Neural cell (in vitro differentiated cells): ENCODE results near the gene C21orf58. TPM values are rescaled to one million over a fixed set of nuclear protein-coding genes. Genes with fewer than 3 reads are reported as not detected.

ENCODE experiments used
- H2AFZ ChIP-seq: fragments of 200-600, 300-800 bp; sonication (generic), shearing (Covaris generic); 2 replicates; pipeline ENCODE4 v1.6.0; 2014; ENCODE audit warnings: low read depth, mild to moderate bottlenecking, antibody characterized with exemption, low read length, moderate library complexity
- H3F3A ChIP-seq: fragments of 200-600 bp; shearing (Covaris generic); 2 replicates; pipeline ENCODE4 v1.6.1; 2016; ENCODE audit warnings: mild to moderate bottlenecking, moderate library complexity, mixed read lengths, antibody characterized with exemption, low read length; ENCODE audit not compliant: insufficient read depth, poor library complexity, severe bottlenecking
- H3K27ac ChIP-seq: fragments of 200-600, 300-800 bp; sonication (generic), shearing (Covaris generic); 2 replicates; pipeline ENCODE4 v1.5.1; 2014; ENCODE audit warnings: mild to moderate bottlenecking, low read length, moderate library complexity
- H3K27me3 ChIP-seq: fragments of 300-800, 200-600 bp; sonication (generic), shearing (Covaris generic); 2 replicates; pipeline ENCODE4 v1.6.0; 2014; ENCODE audit warnings: mild to moderate bottlenecking, low read depth, low read length, moderate library complexity; ENCODE audit not compliant: insufficient read depth
- H3K36me3 ChIP-seq: fragments of 300-800, 200-600 bp; sonication (generic), shearing (Covaris generic); 2 replicates; pipeline ENCODE4 v1.5.1; 2014; ENCODE audit warnings: mild to moderate bottlenecking, antibody characterized with exemption, low read length, moderate library complexity; ENCODE audit not compliant: insufficient read depth
- H3K4me2 ChIP-seq: fragments of 300-800, 200-600 bp; sonication (generic), shearing (Covaris generic); 2 replicates; pipeline ENCODE4 v1.6.0; 2014; ENCODE audit warnings: mild to moderate bottlenecking, low read length
- H3K4me3 ChIP-seq: fragments of 300-800, 200-600 bp; sonication (generic), shearing (Covaris generic); 2 replicates; pipeline ENCODE4 v1.5.1; 2014; ENCODE audit warnings: mild to moderate bottlenecking, low read length, moderate library complexity
- H3K79me2 ChIP-seq: fragments of 200-600 bp; shearing (Covaris generic); replicated peaks from 2 replicates; pipeline ENCODE4 v1.6.0; 2014; ENCODE audit warnings: mild to moderate bottlenecking, low read length, moderate library complexity; ENCODE audit not compliant: insufficient read depth
- H3K9ac ChIP-seq: fragments of 300-800, 200-600 bp; sonication (generic), shearing (Covaris generic); 2 replicates; pipeline ENCODE4 v1.6.1; 2016; ENCODE audit warnings: mild to moderate bottlenecking, low read length, mixed read lengths
- H3K9me2 ChIP-seq: fragments of 200-600 bp; shearing (Covaris generic); 2 replicates; pipeline ENCODE4 v1.6.1; 2016; ENCODE audit warnings: mild to moderate bottlenecking, low read length, mixed read lengths; ENCODE audit not compliant: insufficient read depth
- H3K9me3 ChIP-seq: fragments of 200-600, 300-800 bp; sonication (generic), shearing (Covaris generic); 2 replicates; pipeline ENCODE4 v1.6.1; 2016; ENCODE audit warnings: mild to moderate bottlenecking, mixed run types, low read length, moderate library complexity, mixed read lengths
- H4K20me1 ChIP-seq: fragments of 200-600 bp; shearing (Covaris generic); 2 replicates; pipeline ENCODE4 v1.6.1; 2016; ENCODE audit warnings: mild to moderate bottlenecking, mixed run types; ENCODE audit not compliant: insufficient read depth
- EP300 ChIP-seq: fragments of 450-650 bp; conservative IDR thresholded peaks from 2 replicates; pipeline ENCODE4 v1.6.1; 2014; ENCODE audit warnings: antibody characterized with exemption, mild to moderate bottlenecking, moderate library complexity; ENCODE audit not compliant: poor library complexity, severe bottlenecking
- EZH2 ChIP-seq: fragments of 200-600, 300-800 bp; shearing (Covaris generic), sonication (generic); IDR thresholded peaks from 2 replicates; pipeline ENCODE4 v1.6.1; 2014; ENCODE audit warnings: antibody characterized with exemption, low read length, borderline replicate concordance, mild to moderate bottlenecking; ENCODE audit not compliant: insufficient read depth, poor library complexity, severe bottlenecking
- MXI1 ChIP-seq: fragments of 450-650 bp; conservative IDR thresholded peaks from 2 replicates; pipeline ENCODE4 v1.6.1; 2014; ENCODE audit warnings: antibody characterized with exemption, mild to moderate bottlenecking; ENCODE audit not compliant: poor library complexity, severe bottlenecking
- POLR2AphosphoS5 ChIP-seq: IDR thresholded peaks from 2 replicates; pipeline ENCODE4 v1.6.1; 2012
- RAD21 ChIP-seq: fragments of 450-650 bp; conservative IDR thresholded peaks from 2 replicates; pipeline ENCODE4 v1.6.1; 2014; ENCODE audit warnings: antibody characterized with exemption, mild to moderate bottlenecking, moderate library complexity
- SMC3 ChIP-seq: fragments of 450-650 bp; conservative IDR thresholded peaks from 2 replicates; pipeline ENCODE4 v1.6.1; 2014; ENCODE audit warnings: antibody characterized with exemption, mild to moderate bottlenecking, moderate library complexity; ENCODE audit not compliant: poor library complexity
- TAF1 ChIP-seq: IDR thresholded peaks from 2 replicates; pipeline ENCODE4 v1.6.1; 2012; ENCODE audit warnings: low read depth
- polyA plus RNA-seq: library from polyadenylated mRNA; depleted of rRNA; stranded (reverse); fragments of >200 nt; gene quantifications from 2 replicates; pipeline ENCODE4 v1.2.3, GENCODE V29; 2014
- TF ChIP-seq, protein P1 (sequence below): IDR thresholded peaks from 2 replicates; pipeline ENCODE4 v1.6.1; 2012; ENCODE audit warnings: borderline replicate concordance
- TF ChIP-seq, protein P2 (sequence below): fragments of 450-650 bp; IDR thresholded peaks from 2 replicates; pipeline ENCODE4 v1.5.1; 2014; ENCODE audit warnings: antibody characterized with exemption, mild to moderate bottlenecking, moderate library complexity; ENCODE audit not compliant: poor library complexity, severe bottlenecking

The C21orf58 gene
- polyA plus RNA-seq, 1 donor from 2014 or later, result 3.0 TPM

DNA sequence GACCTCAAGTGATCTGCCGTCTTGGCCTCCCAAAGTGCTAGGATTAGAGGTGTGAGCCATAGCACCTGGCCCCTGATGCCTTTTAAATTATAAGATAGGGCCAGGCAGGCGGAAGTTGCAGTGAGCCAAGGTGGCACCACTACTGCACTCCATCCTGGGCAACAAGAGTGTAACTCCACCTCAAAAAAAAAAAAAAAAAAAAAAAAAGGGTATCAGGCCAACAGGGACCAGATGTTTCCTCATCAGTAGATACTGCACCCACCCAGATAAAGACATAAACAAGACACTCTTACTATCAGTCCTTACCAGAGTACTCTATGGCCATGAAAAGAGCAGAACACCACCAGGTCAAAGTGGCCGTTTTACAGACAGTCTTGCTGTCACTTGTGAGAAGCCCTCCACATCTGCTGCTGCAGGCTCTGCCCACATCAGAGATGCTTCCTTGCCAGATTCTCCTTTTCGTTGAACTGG is 3.3 kb downstream of the C21orf58 start:
- Histone ChIP-seq H3K79me2 (peaks cover 32% of the 10 kb centered on the region), H3K4me2 (no peak overlapping the region), H3F3A (no peaks in the 10 kb centered on the region), H3K27me3 (no peaks in the 10 kb centered on the region), H4K20me1 (no peaks in the 10 kb centered on the region), H2AFZ (no peak overlapping the region), H3K27ac (no peak overlapping the region), H3K4me3 (no peak overlapping the region), H3K9me3 (no peaks in the 10 kb centered on the region), H3K9ac (no peak overlapping the region), H3K9me2 (no peaks in the 10 kb centered on the region), H3K36me3 (no peaks in the 10 kb centered on the region)
- no peak for TF ChIP-seq RAD21

DNA sequence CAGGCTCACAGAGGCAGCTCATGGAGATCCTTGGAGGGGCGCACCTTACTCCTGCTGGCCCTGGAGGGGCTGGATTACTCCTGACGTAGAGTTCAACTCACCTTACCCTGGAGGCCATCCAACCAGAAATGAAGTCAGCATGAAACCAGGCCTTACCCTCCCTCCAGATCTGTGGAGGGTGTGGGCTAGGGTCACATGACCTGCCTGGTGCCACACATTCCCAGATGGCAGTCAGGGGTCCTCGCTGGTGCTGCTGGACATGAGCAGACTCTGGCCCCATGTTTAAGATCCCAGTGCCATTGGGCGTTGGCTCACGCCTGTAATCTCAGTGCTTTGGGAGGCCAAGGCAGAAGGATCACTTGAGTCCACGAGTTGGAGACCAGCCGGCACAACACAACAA is 4.5 kb downstream of the C21orf58 start:
- no peak overlapping the region for H3K4me2 ChIP-seq
- TF ChIP-seq, protein P1, sequence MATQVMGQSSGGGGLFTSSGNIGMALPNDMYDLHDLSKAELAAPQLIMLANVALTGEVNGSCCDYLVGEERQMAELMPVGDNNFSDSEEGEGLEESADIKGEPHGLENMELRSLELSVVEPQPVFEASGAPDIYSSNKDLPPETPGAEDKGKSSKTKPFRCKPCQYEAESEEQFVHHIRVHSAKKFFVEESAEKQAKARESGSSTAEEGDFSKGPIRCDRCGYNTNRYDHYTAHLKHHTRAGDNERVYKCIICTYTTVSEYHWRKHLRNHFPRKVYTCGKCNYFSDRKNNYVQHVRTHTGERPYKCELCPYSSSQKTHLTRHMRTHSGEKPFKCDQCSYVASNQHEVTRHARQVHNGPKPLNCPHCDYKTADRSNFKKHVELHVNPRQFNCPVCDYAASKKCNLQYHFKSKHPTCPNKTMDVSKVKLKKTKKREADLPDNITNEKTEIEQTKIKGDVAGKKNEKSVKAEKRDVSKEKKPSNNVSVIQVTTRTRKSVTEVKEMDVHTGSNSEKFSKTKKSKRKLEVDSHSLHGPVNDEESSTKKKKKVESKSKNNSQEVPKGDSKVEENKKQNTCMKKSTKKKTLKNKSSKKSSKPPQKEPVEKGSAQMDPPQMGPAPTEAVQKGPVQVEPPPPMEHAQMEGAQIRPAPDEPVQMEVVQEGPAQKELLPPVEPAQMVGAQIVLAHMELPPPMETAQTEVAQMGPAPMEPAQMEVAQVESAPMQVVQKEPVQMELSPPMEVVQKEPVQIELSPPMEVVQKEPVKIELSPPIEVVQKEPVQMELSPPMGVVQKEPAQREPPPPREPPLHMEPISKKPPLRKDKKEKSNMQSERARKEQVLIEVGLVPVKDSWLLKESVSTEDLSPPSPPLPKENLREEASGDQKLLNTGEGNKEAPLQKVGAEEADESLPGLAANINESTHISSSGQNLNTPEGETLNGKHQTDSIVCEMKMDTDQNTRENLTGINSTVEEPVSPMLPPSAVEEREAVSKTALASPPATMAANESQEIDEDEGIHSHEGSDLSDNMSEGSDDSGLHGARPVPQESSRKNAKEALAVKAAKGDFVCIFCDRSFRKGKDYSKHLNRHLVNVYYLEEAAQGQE, result no peak
- TF ChIP-seq SMC3 (no peak), TAF1 (no peak), EZH2 (no peak), RAD21 (no peak), MXI1 (no peak), EP300 (no peak), POLR2AphosphoS5 (no peak)
- TF ChIP-seq, protein P2, sequence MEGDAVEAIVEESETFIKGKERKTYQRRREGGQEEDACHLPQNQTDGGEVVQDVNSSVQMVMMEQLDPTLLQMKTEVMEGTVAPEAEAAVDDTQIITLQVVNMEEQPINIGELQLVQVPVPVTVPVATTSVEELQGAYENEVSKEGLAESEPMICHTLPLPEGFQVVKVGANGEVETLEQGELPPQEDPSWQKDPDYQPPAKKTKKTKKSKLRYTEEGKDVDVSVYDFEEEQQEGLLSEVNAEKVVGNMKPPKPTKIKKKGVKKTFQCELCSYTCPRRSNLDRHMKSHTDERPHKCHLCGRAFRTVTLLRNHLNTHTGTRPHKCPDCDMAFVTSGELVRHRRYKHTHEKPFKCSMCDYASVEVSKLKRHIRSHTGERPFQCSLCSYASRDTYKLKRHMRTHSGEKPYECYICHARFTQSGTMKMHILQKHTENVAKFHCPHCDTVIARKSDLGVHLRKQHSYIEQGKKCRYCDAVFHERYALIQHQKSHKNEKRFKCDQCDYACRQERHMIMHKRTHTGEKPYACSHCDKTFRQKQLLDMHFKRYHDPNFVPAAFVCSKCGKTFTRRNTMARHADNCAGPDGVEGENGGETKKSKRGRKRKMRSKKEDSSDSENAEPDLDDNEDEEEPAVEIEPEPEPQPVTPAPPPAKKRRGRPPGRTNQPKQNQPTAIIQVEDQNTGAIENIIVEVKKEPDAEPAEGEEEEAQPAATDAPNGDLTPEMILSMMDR, result no peak
- no peaks in the 10 kb centered on the region for H4K20me1 ChIP-seq
- H3K79me2 ChIP-seq, result peaks cover 32% of the 10 kb centered on the region
- H2AFZ ChIP-seq, result no peak overlapping the region
- H3K27me3 ChIP-seq, result no peaks in the 10 kb centered on the region
- H3F3A ChIP-seq, result no peaks in the 10 kb centered on the region
- H3K4me3 ChIP-seq, result no peak overlapping the region
- no peak overlapping the region for H3K27ac ChIP-seq
- H3K9ac ChIP-seq, result no peak overlapping the region
- H3K9me3 ChIP-seq, result no peaks in the 10 kb centered on the region
- no peaks in the 10 kb centered on the region for H3K36me3 ChIP-seq
- no peaks in the 10 kb centered on the region for H3K9me2 ChIP-seq

DNA sequence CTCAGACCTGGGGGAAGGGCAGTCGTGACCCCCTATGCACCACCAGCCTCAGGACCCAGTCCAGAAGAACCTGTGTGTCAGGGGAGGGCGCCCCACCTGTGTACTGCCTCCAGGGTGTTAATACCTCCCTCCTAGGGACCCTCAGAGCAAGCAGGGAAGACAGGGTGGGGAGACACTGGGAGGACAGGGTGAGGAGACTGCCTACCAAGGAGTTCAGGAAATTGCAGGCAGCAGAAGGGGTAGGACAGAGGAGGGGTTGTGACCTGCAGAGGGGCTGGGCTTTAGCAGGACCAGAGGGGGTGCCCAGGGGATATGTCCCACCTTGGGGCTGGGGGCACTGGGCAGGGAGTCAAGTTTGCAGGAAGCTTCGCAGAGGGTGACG is 5.2 kb downstream of the C21orf58 start:
- H3K79me2 ChIP-seq, result peaks cover 29% of the 10 kb centered on the region
- H3K27ac ChIP-seq, result no peak overlapping the region
- H3K36me3 ChIP-seq, result no peaks in the 10 kb centered on the region
- H2AFZ ChIP-seq, result no peak overlapping the region
- TF ChIP-seq, protein P1, result no peak
- TF ChIP-seq RAD21 (no peak), POLR2AphosphoS5 (no peak), TAF1 (no peak), SMC3 (no peak), MXI1 (no peak), EP300 (no peak), EZH2 (no peak)
- TF ChIP-seq, protein P2, result no peak
- no peaks in the 10 kb centered on the region for H4K20me1 ChIP-seq
- no peak overlapping the region for H3K4me2 ChIP-seq
- H3K9ac ChIP-seq, result no peak overlapping the region
- H3K9me3 ChIP-seq, result no peaks in the 10 kb centered on the region
- no peaks in the 10 kb centered on the region for H3K27me3 ChIP-seq
- H3K4me3 ChIP-seq, result no peak overlapping the region
- no peaks in the 10 kb centered on the region for H3K9me2 ChIP-seq
- H3F3A ChIP-seq, result no peaks in the 10 kb centered on the region
